Astrocyte of the cerebellum (primary cell): Measurements from ENCODE around the gene IL36A.

ENCODE experiments used
- DNase-seq: peaks from one replicate; pipeline ENCODE4 v3.0.0-alpha.2; 2011; ENCODE audit warnings: low read depth
- H3K4me3 ChIP-seq: 2 replicates; pipeline ENCODE4 v1.5.1; 2011; ENCODE audit warnings: mild to moderate bottlenecking, low read depth, low read length, moderate library complexity
- CTCF ChIP-seq: IDR thresholded peaks from 2 replicates; pipeline ENCODE4 v1.5.1; 2012; ENCODE audit warnings: low read length, low read depth, moderate library complexity, mild to moderate bottlenecking; ENCODE audit errors: missing control alignments
- in situ Hi-C: cut with HindIII; loops from 2 replicates; pipeline ENCODE4 v1.10.0; 2017; ENCODE audit warnings: low sequenced_read_pairs

The IL36A gene

DNA sequence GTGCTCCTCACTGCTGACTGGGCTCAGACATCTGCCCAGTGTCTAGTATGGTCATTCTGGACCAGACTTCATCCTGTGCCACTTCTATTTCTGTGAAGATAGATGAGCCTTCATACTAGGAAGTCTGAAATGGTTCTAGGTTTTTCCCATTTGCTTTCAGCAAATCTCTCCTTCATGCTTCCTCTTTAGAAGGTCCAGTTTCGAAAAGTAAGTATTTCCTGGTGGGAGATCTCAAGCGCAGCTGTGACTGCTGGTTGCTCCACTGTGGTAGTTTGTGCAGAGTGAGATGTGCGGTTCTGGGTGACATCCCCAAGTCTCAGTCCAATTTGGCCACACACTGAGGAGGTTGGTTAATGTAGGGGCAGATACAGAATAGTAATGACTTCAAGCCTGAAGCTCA is 33.0 kb downstream of the IL36A start:
- TF ChIP-seq CTCF: no peak
- no peak for DNase-seq
- in situ Hi-C loops: no loop called here
- H3K4me3 ChIP-seq: no peak overlapping the region

DNA sequence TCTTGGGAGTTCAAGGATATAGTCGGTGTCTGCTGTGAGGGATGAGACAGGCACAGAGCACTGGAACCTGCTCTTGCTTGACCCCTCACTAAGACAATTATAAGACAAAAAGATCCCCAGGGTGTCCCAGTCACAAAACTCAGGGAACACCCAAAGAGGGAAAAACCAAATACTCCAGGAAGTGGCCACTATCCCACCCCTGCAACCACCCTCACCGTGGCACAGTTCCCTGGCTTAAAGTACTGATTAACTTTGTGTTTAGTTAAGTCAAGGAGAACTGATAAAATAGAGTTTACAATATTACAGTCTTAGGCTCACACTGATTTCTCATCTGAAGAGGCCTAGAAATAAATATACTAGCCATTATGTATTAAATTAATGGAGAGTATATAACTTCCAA is 33.9 kb downstream of the IL36A start:
- no peak for TF ChIP-seq CTCF
- H3K4me3 ChIP-seq: no peak overlapping the region
- DNase-seq: no peak
- in situ Hi-C loops: no loop called here

DNA sequence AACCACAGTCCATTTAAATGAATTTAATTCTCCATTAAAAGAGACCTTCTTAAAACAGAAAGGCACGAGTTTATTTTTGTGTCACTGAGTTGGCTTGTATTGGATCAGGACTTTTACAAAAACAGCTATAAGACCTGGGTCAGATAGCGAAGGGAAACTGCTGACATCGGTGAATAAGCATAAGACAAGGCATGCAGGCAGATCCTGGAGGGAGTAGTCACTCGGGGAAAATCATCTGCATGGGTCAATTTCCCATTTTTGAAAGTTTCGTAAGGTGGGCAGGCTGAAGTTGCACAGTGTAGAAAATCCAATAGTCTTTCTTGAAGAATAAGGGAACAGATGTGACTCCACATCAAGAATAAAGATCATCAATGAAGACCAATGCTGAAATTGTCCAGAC is 34.5 kb downstream of the IL36A start:
- no peak overlapping the region for H3K4me3 ChIP-seq
- in situ Hi-C loops: no loop called here

GRCh38 chr2:113041871-113042270 is 36.6 kb downstream of the IL36A start:
- DNase-seq: no peak
- no peak for TF ChIP-seq CTCF
- H3K4me3 ChIP-seq: no peak overlapping the region
- in situ Hi-C loops: no loop called here

More for the DNA sequence above, 34.5 kb downstream of the IL36A start:
- no peak for DNase-seq
- no peak for TF ChIP-seq CTCF

- TF ChIP-seq CTCF: no peak
- in situ Hi-C loops: no loop called here
- no peak overlapping the region for H3K4me3 ChIP-seq
- no peak for DNase-seq
Measured at GRCh38 chr2:113046465-113046864, 41.2 kb downstream of the IL36A start.

GRCh38 chr2:113050921-113051895 is 45.9 kb downstream of the IL36A start:
- TF ChIP-seq CTCF: no peak
- DNase-seq: no peak
- no peak overlapping the region for H3K4me3 ChIP-seq
- in situ Hi-C loops: no loop called here
